Naive B cell (primary cell): Measurements from ENCODE around the gene HEPHL1. TPM values are rescaled to one million over a fixed set of nuclear protein-coding genes. Genes with fewer than 3 reads are reported as not detected.

ENCODE experiments used
- ATAC-seq, 2 donors: fragments of 150-1000 bp; cut with Tn5 transposase; 2 replicates each; pipeline ENCODE4 v1.10.0; 2021; ENCODE audit warnings: low read depth in 2 of 2, mild to moderate bottlenecking in 2 of 2, moderate library complexity in 2 of 2
- DNase-seq: peaks from one replicate; pipeline ENCODE4 v3.0.0; 2022
- H3K27ac Mint-ChIP-seq, 6 donors: one replicate each; pipeline ENCODE4 v1.8.0; 2020 to 2022; ENCODE audit warnings: mild to moderate bottlenecking in 6 of 6, mixed read lengths in 6 of 6, moderate library complexity in 5 of 6, inconsistent platforms in 2 of 6
- H3K27me3 Mint-ChIP-seq, 3 donors: one replicate each; pipeline ENCODE4 v1.8.0; 2021 to 2022; ENCODE audit warnings: mixed read lengths in 3 of 3, mild to moderate bottlenecking in 1 of 3
- H3K36me3 Mint-ChIP-seq, 2 donors: one replicate each; pipeline ENCODE4 v1.8.0; 2020 to 2022; ENCODE audit warnings: mixed read lengths in 2 of 2, inconsistent platforms in 1 of 2, mild to moderate bottlenecking in 1 of 2
- H3K4me1 Mint-ChIP-seq, 3 donors: one replicate each; pipeline ENCODE4 v1.8.0; 2020 to 2022; ENCODE audit warnings: mixed read lengths in 3 of 3, inconsistent platforms in 1 of 3, mild to moderate bottlenecking in 1 of 3, moderate library complexity in 1 of 3
- H3K4me3 Mint-ChIP-seq, 8 donors: one replicate each; pipeline ENCODE4 v1.8.0; 2020 to 2022; ENCODE audit warnings: mild to moderate bottlenecking in 8 of 8, mixed read lengths in 8 of 8, moderate library complexity in 8 of 8, inconsistent platforms in 2 of 8
- H3K9me3 Mint-ChIP-seq, 7 donors: one replicate each; pipeline ENCODE4 v1.8.0; 2020 to 2022; ENCODE audit warnings: mixed read lengths in 7 of 7, mild to moderate bottlenecking in 5 of 7, inconsistent platforms in 2 of 7, moderate library complexity in 1 of 7
- polyA plus RNA-seq, 6 donors: library from polyadenylated mRNA; unstranded; fragments of 300-500 nt; fragmentation: Illumina TruSeq; gene quantifications; one replicate each; pipeline ENCODE4 v1.2.3, GENCODE V29; 2021; ENCODE audit warnings: low read depth in 6 of 6

The HEPHL1 gene
- polyA plus RNA-seq, 6 donors from 2014 or later = 0.05 to 0.29 (median 0.13) TPM; not detected in 2

DNA sequence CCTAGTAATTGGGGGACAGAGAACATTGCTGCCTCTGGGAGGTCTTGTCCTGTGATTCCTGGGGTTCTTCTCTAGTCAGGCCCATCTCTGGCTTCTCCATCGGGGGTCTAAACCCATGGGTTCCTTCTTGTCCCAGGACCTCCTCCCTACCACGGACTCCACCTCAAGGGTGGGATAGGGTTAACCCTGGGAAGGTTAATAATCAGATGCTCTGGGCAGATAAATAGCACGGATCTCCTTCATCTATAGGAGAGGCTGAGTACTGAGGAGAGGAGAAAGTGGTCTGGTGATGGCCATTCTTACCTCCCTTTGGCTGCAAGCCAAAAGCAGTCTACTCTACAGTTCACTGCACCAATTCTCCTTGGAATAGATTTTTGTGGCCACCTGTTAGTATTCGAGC lies 10.5 kb downstream of the HEPHL1 start:
- DNase-seq (no peak), ATAC-seq (no peak)
- peaks cover 0 to 8% (median 4%) of the 10 kb centered on the region in 3 donors for H3K27me3 Mint-ChIP-seq
- peaks cover 0 to 14% of the 10 kb centered on the region in 2 donors for H3K36me3 Mint-ChIP-seq
- no peaks in the 10 kb centered on the region for H3K4me1 Mint-ChIP-seq
- H3K27ac Mint-ChIP-seq = no peak overlapping the region
- no peak overlapping the region for H3K4me3 Mint-ChIP-seq
- H3K9me3 Mint-ChIP-seq = peaks cover 7 to 22% (median 16%) of the 10 kb centered on the region in 7 donors

DNA sequence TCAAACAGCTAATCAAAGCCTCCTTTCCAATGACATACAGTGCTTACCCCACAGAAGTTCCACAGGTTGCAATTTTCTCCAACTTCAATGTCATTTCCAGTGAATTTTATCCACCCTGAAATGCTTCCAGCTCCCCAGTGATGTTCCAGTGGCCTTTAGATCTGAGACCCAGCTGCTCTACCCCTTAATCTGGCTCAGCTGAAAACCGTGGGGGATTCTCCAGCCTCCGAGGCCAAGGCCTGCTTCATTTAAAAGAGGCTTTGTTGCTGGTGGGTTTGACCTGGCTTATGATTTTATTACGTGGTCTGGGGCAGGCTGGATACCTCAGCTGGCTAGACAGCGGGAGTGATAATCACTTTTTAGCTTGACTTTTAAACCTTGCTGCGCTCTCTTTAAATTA lies 10.9 kb downstream of the HEPHL1 start:
- Mint-ChIP-seq H3K36me3 (peaks cover 0 to 10% of the 10 kb centered on the region in 2 donors), H3K4me3 (no peak overlapping the region), H3K4me1 (no peaks in the 10 kb centered on the region), H3K9me3 (peaks cover 4 to 19% (median 12%) of the 10 kb centered on the region in 7 donors), H3K27me3 (peaks cover 0 to 4% (median 3%) of the 10 kb centered on the region in 3 donors), H3K27ac (no peak overlapping the region)
- ATAC-seq = no peak
- no peak for DNase-seq

DNA sequence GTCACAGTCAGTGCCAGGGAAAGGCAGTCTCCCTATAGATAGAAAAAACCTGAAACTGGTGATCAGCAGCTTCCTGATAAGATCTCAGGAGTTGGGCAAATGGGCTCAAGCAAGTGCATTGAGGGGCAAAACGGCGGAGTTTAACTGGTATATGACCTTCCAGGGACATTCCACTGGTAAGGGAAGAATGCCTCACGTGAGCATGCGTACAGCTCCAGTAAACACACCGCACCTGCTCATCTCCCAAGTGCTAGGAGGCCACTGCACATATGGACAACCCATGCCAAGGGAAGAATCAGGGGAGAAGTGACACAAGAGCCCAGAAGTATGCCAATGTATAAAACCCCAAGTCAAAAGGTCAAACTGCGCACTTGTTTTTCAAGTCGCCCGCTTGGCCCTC lies 11.6 kb downstream of the HEPHL1 start:
- H3K4me1 Mint-ChIP-seq = no peaks in the 10 kb centered on the region
- peaks cover 1 to 13% (median 10%) of the 10 kb centered on the region in 7 donors for H3K9me3 Mint-ChIP-seq
- peaks cover 0 to 3% of the 10 kb centered on the region in 2 donors for H3K36me3 Mint-ChIP-seq
- H3K27me3 Mint-ChIP-seq = peaks cover 0 to 4% (median 0%) of the 10 kb centered on the region in 3 donors
- H3K4me3 Mint-ChIP-seq = no peak overlapping the region
- ATAC-seq (no peak), DNase-seq (no peak)
- no peak overlapping the region for H3K27ac Mint-ChIP-seq

DNA sequence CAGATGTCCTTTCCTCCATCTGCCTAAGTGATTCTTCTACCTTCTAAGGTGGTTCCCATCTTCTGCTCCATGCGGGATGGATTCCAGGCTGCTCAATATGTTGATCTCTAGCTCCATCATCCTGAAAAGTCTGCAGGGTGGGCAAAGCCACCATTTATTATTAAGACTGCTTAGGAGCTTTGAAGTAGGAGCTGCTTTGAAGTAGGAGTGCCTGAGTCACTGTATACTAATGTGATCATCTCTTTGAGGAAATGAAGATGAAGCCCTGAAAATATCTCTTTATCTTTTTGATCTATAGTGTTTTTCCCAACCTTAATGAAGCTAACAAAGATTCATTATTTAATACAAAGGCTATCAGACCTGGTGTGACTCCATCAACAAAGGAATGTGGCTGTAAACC lies 13.1 kb downstream of the HEPHL1 start:
- no peak overlapping the region for H3K27ac Mint-ChIP-seq
- H3K36me3 Mint-ChIP-seq = no peaks in the 10 kb centered on the region
- no peaks in the 10 kb centered on the region for H3K4me1 Mint-ChIP-seq
- H3K4me3 Mint-ChIP-seq = no peak overlapping the region
- DNase-seq = no peak
- H3K27me3 Mint-ChIP-seq = no peaks in the 10 kb centered on the region
- H3K9me3 Mint-ChIP-seq = peaks cover 1 to 13% (median 10%) of the 10 kb centered on the region in 7 donors
- ATAC-seq = no peak

DNA sequence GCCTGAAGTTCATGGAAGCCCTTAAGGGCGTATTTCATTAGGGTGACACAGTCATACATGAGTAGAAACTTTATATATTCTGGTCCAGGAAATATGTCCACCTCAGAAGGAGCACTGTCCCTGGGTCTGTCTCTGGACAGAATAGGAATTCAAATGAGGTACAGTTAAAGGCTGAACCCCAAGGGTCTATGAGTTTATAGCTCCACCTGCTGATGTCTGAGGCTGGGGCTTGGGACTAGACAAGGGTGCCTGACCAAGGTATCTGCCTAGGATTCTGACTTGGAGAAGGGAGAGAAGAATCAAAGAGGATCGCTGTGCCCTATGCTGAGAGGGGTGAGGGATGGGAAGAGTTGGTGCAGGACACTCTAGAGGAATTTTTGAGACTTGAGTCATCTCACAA lies 14.9 kb downstream of the HEPHL1 start:
- no peak for ATAC-seq
- H3K9me3 Mint-ChIP-seq = peaks cover 1 to 11% (median 5%) of the 10 kb centered on the region in 7 donors

DNA sequence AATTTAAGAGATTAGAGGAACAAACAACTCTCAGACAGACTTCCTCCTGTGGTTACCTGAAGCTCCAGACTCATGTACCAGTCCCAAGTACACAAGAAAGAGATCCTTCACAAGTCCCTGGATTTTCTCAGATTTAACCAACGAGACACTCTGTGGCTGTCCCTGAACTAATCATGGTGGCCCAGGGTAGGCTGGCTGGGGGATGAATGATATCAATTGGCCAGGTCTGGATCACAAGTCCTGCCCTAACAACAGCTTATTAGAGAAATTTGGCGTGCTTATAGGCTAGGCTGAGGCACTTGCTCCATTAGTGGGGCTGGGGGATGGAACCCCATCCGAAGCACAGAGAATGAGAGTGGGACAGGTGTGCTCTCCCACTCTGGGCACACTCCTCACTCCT lies 22.1 kb downstream of the HEPHL1 start:
- Mint-ChIP-seq H3K4me1 (no peaks in the 10 kb centered on the region), H3K36me3 (no peaks in the 10 kb centered on the region), H3K9me3 (peaks cover 0 to 9% (median 2%) of the 10 kb centered on the region in 7 donors), H3K27ac (no peak overlapping the region), H3K4me3 (peak overlapping the region in 1 of 8 donors; percentile 42), H3K27me3 (no peaks in the 10 kb centered on the region)
- ATAC-seq = no peak
- DNase-seq = no peak

More for the DNA sequence above, 14.9 kb downstream of the HEPHL1 start:
- DNase-seq = no peak
- H3K36me3 Mint-ChIP-seq = no peaks in the 10 kb centered on the region
- H3K4me1 Mint-ChIP-seq = no peaks in the 10 kb centered on the region
- no peaks in the 10 kb centered on the region for H3K27me3 Mint-ChIP-seq
- H3K27ac Mint-ChIP-seq = no peak overlapping the region
- no peak overlapping the region for H3K4me3 Mint-ChIP-seq

DNA sequence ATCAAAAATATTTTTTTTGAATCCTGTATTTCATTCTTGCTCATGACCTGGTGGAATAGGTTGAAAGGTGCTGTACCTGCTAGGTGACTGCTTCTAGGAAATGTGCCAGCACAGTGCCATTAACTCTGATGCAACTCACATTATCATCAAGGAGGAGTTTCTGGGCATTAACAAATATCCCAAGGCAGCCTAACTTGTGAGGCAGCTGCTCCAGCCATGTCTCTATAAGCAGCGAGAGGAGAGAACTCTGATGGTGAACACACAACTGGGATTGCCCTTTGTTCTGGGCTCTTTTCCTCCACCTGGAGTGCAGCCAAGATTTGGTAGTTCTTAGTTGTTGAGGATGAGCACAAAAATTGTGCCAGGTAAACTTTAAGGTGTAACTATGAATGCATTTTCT lies 25.6 kb downstream of the HEPHL1 start:
- H3K36me3 Mint-ChIP-seq = no peaks in the 10 kb centered on the region
- H3K9me3 Mint-ChIP-seq = peaks cover 0 to 18% (median 5%) of the 10 kb centered on the region in 7 donors
- no peaks in the 10 kb centered on the region for H3K4me1 Mint-ChIP-seq
- no peak overlapping the region for H3K4me3 Mint-ChIP-seq
- no peak for DNase-seq
- no peaks in the 10 kb centered on the region for H3K27me3 Mint-ChIP-seq
- no peak for ATAC-seq
- no peak overlapping the region for H3K27ac Mint-ChIP-seq

DNA sequence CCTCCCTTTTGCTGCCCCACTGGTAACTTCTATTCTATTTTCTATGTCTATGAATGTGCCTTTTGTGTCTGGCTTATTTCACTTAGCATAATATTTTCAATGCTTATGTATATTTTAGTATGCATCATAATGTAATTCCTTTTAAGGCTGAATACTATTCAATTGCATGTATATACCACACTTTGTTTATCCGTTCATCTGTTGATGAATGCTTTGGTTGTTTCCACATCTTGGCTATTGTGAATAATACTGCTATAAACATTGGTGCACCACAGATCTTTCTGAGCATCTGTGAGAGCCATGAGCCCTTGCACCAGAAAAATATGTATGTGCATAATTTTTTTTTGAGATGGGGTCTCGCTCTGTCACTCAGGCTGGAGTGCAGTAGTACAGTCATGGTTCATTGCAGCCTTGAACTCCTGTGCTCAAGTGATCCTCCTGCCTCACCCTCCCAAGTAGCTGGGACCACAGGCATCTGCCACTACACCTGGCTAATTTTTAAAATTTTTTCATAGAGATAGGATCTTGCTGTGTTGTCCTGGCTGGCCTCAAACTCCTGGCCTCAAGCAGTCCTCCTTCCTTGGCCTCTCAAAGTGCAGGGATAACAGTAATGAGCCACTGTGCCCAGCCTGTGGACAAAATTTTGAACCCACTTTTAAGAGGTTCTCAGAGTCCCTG lies 27.0 kb downstream of the HEPHL1 start:
- no peak overlapping the region for H3K27ac Mint-ChIP-seq
- no peaks in the 10 kb centered on the region for H3K36me3 Mint-ChIP-seq
- no peak for DNase-seq
- H3K27me3 Mint-ChIP-seq = no peaks in the 10 kb centered on the region
- H3K9me3 Mint-ChIP-seq = peaks cover 4 to 21% (median 7%) of the 10 kb centered on the region in 7 donors
- H3K4me1 Mint-ChIP-seq = no peaks in the 10 kb centered on the region
- no peak overlapping the region for H3K4me3 Mint-ChIP-seq
- no peak for ATAC-seq

DNA sequence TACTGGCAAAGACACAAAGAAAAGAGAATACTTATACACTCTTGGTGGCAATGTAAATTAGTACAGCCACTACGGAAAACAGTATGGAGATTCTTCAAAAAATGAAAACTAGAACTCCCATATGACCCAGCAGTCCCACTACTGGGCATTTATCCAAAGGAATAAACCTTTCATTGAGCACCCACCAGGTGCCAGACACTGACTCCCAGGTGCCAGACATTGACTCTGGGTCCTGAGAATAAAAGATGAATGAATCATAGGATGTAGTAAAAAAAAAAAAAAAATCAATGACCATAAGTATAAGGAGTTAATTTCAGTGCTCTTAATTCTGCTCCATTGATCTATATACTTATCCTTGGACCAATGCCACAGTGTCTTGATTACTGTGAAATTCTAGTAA lies 28.2 kb downstream of the HEPHL1 start:
- no peaks in the 10 kb centered on the region for H3K4me1 Mint-ChIP-seq
- H3K4me3 Mint-ChIP-seq = no peak overlapping the region

DNA sequence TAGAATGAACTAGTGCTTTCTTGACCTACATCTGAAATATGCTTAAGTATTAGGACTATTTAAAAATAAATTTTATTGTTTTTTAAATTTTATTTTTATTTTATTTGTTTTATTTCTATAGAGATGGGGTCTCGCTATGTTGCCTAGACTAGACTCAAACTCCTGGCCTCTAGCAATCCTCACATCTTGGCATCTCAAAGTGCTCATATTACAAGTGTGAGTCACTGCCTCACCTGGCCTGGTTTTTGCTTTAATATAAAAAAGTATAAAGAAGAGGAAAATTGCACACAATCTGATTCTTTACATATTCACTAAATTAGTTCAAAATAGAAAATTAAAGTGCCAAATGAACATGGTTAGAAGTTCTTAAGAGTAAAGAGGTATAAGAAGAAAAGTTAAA lies 37.5 kb downstream of the HEPHL1 start:
- no peak for DNase-seq
- H3K4me3 Mint-ChIP-seq = no peak overlapping the region
- no peaks in the 10 kb centered on the region for H3K4me1 Mint-ChIP-seq
- H3K27me3 Mint-ChIP-seq = peaks cover 0 to 8% (median 6%) of the 10 kb centered on the region in 3 donors
- H3K27ac Mint-ChIP-seq = no peak overlapping the region
- H3K9me3 Mint-ChIP-seq = peaks cover 2 to 13% (median 7%) of the 10 kb centered on the region in 7 donors
- no peak for ATAC-seq
- H3K36me3 Mint-ChIP-seq = peaks cover 0 to 17% of the 10 kb centered on the region in 2 donors

More for the DNA sequence above, 28.2 kb downstream of the HEPHL1 start:
- no peak for DNase-seq
- Mint-ChIP-seq H3K27ac (no peak overlapping the region), H3K9me3 (peaks cover 0 to 21% (median 9%) of the 10 kb centered on the region in 7 donors), H3K36me3 (no peaks in the 10 kb centered on the region), H3K27me3 (no peaks in the 10 kb centered on the region)
- no peak for ATAC-seq

DNA sequence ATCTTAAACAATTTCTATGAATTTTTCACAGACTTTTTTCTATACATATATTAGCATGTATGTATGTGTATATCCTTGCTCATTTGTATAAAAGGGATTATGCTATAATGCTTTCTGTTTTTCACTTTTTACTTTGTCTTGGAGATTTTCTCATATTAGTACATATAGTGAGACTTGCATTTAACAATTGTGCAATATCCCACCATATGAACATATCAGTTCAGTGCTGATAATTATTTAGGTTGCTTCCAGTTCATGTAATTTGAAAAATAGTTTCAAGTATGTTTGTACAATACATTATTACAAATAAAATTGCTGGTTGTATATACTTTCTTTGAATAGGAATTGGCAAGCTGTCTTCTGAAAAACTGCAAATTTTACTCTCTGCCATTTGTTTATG lies 37.9 kb downstream of the HEPHL1 start:
- ATAC-seq = no peak
- H3K4me1 Mint-ChIP-seq = no peaks in the 10 kb centered on the region
- H3K27ac Mint-ChIP-seq = no peak overlapping the region
- H3K36me3 Mint-ChIP-seq = peaks cover 0 to 17% of the 10 kb centered on the region in 2 donors
- no peak for DNase-seq
- no peak overlapping the region for H3K4me3 Mint-ChIP-seq
- H3K27me3 Mint-ChIP-seq = peaks cover 0 to 8% (median 6%) of the 10 kb centered on the region in 3 donors
- H3K9me3 Mint-ChIP-seq = peaks cover 0 to 13% (median 7%) of the 10 kb centered on the region in 7 donors

DNA sequence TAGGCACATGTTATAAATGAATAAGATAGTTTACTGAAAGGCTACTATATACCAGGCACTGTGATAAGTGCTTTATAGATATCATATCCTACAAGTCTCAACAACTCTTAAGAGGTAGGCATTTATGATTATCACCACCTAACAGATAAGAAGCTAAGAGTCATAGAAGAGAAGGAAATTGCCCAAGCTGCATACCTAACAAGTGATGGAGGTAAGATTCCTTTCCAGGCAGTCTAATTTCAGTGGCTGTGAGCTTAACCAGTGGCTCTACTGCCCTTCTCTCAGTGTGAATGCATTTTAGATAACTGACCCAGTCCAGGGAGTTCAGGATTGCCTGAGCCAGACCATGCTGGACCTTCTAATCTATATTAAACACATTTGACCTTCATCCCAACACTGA lies 39.2 kb downstream of the HEPHL1 start:
- no peaks in the 10 kb centered on the region for H3K4me1 Mint-ChIP-seq
- DNase-seq (no peak), ATAC-seq (no peak)
- no peak overlapping the region for H3K27ac Mint-ChIP-seq
- H3K9me3 Mint-ChIP-seq = peaks cover 0 to 9% (median 5%) of the 10 kb centered on the region in 7 donors
- peaks cover 0 to 8% (median 6%) of the 10 kb centered on the region in 3 donors for H3K27me3 Mint-ChIP-seq
- H3K36me3 Mint-ChIP-seq = peaks cover 0 to 9% of the 10 kb centered on the region in 2 donors
- H3K4me3 Mint-ChIP-seq = no peak overlapping the region

DNA sequence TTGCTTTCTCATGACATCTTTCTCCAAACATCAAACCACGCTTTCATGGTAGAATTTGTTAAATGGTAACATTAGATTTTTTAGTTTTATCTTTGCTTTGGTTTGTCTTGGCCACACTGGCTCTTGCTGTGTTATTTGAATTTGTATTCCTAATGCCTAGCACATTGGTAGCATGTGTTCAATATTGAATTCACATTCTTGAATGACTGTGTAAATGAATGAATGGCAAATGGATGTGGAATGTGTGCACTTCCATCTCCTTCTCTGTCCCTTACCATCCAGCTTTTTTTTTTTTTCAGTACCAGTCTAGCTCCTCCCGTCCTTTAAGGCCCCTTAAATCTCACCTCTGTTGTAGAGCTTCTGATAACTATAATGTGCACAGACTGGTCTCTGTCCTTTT lies 41.2 kb downstream of the HEPHL1 start:
- DNase-seq = no peak
- Mint-ChIP-seq H3K9me3 (peaks cover 0 to 5% (median 0%) of the 10 kb centered on the region in 7 donors), H3K27ac (no peak overlapping the region), H3K27me3 (peaks cover 0 to 8% (median 0%) of the 10 kb centered on the region in 3 donors), H3K4me3 (no peak overlapping the region), H3K36me3 (peaks cover 0 to 3% of the 10 kb centered on the region in 2 donors), H3K4me1 (no peaks in the 10 kb centered on the region)
- ATAC-seq = no peak

DNA sequence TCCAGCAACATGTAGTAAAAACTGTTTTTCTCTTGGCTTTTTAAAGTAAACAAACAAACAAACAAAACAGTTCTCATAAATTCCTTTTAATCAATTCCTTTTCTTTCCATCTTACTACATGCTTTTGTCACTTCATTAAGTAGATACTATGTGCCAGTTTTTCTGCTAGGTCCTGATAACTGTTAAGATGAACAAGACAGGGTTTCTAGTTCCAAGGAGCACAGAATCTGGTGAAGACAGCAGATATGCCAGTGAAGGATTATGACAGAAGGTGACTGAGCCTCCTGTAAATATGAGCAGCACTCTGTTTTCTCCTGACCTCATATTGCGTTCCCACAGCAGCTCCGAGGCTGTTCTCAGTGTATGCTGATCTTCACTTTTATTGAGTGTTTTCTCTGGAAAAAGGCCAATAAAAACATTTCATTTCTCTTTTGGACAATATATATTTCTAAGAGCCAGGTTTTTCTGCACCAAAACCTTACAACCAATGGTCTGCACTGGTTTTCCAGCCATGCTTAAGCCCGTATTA lies 45.8 kb downstream of the HEPHL1 start:
- ATAC-seq (no peak), DNase-seq (no peak)
- H3K4me3 Mint-ChIP-seq = no peak overlapping the region
- no peak overlapping the region for H3K27ac Mint-ChIP-seq
- H3K36me3 Mint-ChIP-seq = no peaks in the 10 kb centered on the region
- peaks cover 0 to 7% (median 2%) of the 10 kb centered on the region in 7 donors for H3K9me3 Mint-ChIP-seq
- H3K4me1 Mint-ChIP-seq = no peaks in the 10 kb centered on the region
- H3K27me3 Mint-ChIP-seq = no peaks in the 10 kb centered on the region
